ENCODE measurements around the gene TSC22D3. TPM values are rescaled to one million over a fixed set of nuclear protein-coding genes. Genes with fewer than 3 reads are reported as not detected.

The TSC22D3 gene
- total RNA-seq, 3 donors from 2014 or later = 14.1 to 118 (median 64.7) TPM

GRCh38 chrX:107736781-107737531 is 38.6 kb downstream of the TSC22D3 start:
- H3K4me1 ChIP-seq (ENCODE audit: low read depth) = peaks cover 11% of the 10 kb centered on the region

DNA sequence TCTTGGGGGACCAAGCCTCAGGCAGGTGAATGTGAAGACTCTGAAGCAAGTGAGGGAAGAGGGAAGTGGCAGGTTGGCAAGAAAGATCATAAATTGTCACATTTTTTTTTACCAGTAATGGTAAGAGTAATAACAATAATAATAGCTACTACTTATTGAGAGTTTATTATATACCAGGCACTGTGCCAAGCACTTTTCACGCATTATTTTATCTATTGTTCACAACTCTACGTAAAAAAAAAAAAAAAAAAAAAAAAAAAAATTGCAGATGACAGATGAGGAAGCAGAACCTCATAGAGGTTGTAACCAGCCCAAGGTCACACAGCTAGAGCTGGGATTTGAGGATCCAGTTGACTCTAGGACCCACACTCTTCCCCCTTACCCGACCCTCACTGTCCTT is 40.9 kb downstream of the TSC22D3 start:
- intact Hi-C loops (cut with DNase I, micrococcal nuclease) = no loop called here
- H3K36me3 ChIP-seq (ENCODE audit: low read depth) = no peaks in the 10 kb centered on the region
- DNase-seq = no peak
- H3K4me3 ChIP-seq = no peak overlapping the region
- no peak for ATAC-seq
- TF ChIP-seq, protein P1, sequence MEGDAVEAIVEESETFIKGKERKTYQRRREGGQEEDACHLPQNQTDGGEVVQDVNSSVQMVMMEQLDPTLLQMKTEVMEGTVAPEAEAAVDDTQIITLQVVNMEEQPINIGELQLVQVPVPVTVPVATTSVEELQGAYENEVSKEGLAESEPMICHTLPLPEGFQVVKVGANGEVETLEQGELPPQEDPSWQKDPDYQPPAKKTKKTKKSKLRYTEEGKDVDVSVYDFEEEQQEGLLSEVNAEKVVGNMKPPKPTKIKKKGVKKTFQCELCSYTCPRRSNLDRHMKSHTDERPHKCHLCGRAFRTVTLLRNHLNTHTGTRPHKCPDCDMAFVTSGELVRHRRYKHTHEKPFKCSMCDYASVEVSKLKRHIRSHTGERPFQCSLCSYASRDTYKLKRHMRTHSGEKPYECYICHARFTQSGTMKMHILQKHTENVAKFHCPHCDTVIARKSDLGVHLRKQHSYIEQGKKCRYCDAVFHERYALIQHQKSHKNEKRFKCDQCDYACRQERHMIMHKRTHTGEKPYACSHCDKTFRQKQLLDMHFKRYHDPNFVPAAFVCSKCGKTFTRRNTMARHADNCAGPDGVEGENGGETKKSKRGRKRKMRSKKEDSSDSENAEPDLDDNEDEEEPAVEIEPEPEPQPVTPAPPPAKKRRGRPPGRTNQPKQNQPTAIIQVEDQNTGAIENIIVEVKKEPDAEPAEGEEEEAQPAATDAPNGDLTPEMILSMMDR (IDR thresholded peaks at IDR 0.05) = no peak
- H3K9me3 ChIP-seq = no peaks in the 10 kb centered on the region
- peaks cover 4% of the 10 kb centered on the region for H3K4me1 ChIP-seq (ENCODE audit: low read depth)

More at GRCh38 chrX:107736781-107737531, 38.6 kb downstream of the TSC22D3 start:
- TF ChIP-seq, protein P1 (IDR thresholded peaks at IDR 0.05) = no peak
- Histone ChIP-seq H3K36me3 (ENCODE audit: low read depth) (no peaks in the 10 kb centered on the region), H3K4me3 (no peak overlapping the region), H3K9me3 (no peaks in the 10 kb centered on the region)
- intact Hi-C loops (cut with DNase I, micrococcal nuclease) = no loop called here
- ATAC-seq (no peak), DNase-seq (no peak)

DNA sequence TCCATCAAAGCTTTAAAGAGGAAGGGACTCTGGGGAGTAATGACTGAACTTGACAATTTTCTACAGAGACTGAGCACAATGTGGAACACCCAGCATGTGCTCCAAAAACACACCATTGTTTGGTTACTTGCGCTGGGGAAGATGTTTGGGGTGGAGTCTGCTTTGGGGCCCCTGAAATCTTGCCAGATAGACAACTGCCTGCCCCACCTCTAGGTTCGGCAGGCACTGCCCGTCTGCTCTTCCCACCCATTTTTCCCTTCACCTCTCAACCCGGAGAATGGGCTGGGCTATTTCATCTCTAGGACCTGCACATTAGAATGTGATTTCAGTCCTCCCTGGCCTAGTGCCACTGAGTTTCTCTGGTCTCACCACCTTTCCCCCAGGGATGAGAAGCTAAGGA is 41.9 kb downstream of the TSC22D3 start:
- TF ChIP-seq, protein P1 (IDR thresholded peaks at IDR 0.05) = no peak
- Histone ChIP-seq H3K4me3 (no peak overlapping the region), H3K36me3 (ENCODE audit: low read depth) (no peaks in the 10 kb centered on the region), H3K4me1 (ENCODE audit: low read depth) (peaks cover 4% of the 10 kb centered on the region), H3K9me3 (no peaks in the 10 kb centered on the region)
- intact Hi-C loops (cut with DNase I, micrococcal nuclease) = no loop called here
- DNase-seq = no peak
- no peak for ATAC-seq

DNA sequence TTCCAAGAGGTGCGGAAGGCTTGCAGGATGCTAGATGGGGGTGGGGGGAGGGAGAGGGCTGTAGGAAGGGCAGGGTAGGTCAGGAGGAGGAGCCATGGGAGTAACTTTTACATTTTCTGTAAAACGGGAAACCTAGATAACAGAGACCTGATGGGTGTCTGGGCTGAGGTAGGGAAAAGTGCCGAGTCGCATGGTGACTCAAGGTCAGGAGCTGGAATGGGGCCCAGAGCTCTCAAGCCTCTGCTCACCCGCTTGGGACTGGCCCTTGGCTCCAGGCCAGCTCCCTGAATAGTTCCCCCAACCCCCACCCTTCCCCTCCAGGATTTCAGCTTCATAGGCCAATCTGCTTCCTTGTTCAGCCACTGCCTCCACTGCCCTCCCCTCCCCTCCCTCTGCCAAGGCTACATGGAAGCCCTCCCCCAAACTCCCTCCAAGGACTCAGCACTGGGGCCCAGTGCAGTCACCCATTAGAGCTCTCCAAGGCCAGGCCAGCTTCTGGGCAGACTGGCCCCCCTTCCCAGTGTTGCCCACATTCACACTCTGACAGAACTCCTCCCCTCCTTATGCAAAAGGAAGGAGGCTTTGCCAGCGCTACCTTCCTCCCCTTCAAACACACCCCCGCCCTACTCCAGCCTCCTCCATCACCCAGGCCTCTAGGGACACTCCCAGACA is 43.6 kb downstream of the TSC22D3 start:
- no peak overlapping the region for H3K4me3 ChIP-seq
- TF ChIP-seq, protein P1 (IDR thresholded peaks at IDR 0.05) = no peak
- peak; percentile 84 for ATAC-seq
- H3K4me1 ChIP-seq (ENCODE audit: low read depth) = peaks cover 6% of the 10 kb centered on the region
- DNase-seq = peak; percentile 77 to 85 (median 77)
- intact Hi-C loops (cut with DNase I, micrococcal nuclease) = no loop called here
- H3K36me3 ChIP-seq (ENCODE audit: low read depth) = no peaks in the 10 kb centered on the region
- no peaks in the 10 kb centered on the region for H3K9me3 ChIP-seq

DNA sequence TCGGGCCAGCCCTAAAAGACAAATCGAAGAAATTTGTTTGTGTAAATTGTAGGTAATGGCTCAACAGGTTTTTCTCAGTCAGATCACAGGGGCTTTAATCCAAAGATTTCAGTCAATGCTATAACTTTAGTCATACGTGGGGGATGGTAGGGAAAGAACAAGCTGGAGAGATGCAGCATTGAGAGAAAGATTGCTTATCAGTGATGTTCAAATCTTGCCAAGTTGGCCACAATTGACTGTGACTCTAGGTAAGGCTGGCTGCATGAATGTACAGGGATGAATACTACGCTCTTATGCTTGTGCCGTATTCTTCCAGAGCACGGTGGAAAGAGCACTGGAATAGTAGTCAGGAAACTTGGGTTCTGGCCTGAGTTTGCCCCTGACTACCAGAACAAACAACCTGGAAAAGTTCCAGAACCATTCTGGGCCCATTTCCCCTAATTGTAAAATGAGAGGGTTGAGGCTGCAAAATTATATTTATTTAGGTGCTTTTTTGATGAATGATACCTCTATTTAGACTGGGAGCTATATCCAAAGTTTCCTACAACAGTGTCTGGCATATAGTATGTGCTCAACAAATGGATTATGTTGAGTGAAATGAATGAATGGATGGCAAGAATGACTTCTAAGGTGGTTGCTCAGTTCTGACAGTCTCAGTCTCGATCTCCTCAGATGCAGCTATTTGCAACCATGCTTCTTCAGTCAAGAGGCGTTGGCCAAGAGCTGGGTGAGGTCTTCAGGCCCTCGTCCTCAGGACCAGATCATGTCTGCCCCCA is 44.4 kb downstream of the TSC22D3 start:
- ATAC-seq (no peak), DNase-seq (no peak)
- Histone ChIP-seq H3K4me1 (ENCODE audit: low read depth) (peaks cover 11% of the 10 kb centered on the region), H3K9me3 (no peaks in the 10 kb centered on the region), H3K4me3 (no peak overlapping the region), H3K36me3 (ENCODE audit: low read depth) (no peaks in the 10 kb centered on the region)
- TF ChIP-seq, protein P1 (IDR thresholded peaks at IDR 0.05) = no peak
- intact Hi-C loops (cut with DNase I, micrococcal nuclease) = no loop called here

Measured in mucosa of descending colon (tissue), 3 donors.